ENCODE data around the gene VAMP4.

DNA sequence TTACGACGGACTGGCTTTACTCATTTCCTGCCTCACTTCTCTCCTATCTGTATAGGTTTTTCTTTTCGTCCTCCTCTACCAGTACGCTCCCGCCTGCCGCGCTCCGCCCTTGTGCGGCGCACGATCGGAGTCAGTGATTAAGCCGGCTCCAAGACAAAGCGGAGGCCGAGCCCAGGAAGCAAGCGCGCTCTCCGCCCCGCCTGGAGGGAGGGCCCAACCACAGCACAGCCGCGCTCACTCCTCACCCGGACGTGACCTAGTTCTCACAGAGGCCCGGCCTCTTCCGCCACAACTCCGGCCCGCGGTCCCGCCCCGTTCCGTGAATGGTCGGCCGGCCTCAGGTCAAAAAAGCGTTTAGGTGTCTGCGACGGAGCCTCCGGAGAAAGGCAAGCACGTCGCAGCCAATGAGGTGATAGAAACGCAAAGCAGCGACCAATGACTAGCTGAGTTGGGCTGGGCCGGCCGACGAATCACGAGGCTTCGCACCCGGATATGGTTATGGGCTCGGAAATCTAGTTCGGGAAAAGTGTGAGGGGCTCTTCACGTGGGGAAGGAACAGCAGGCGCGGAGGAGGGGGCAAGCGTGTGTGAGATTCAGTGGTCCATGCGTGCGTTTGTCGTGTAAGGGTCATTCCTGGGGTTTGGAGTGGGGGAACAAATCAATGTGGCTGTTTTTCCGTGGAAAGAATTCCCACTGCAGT lies 39.5 kb upstream of the VAMP4 start, which contains the start of gene METTL13:
- TF ChIP-seq ZNF10 (tag by site-specific recombination; IDR thresholded peaks at IDR 0.05) = no peak
- no peak; the same call in 1 of the 2 replicates for TF ChIP-seq CTCF (tag by site-specific recombination; IDR thresholded peaks at IDR 0.05)
- 0 out of 2 replicates have a peak, but pooled peaks have one; percentile 61 for TF ChIP-seq INSM2 (tag by site-specific recombination; IDR thresholded peaks at IDR 0.05)
- TF ChIP-seq ZNF792 (tag by site-specific recombination; IDR thresholded peaks at IDR 0.05) = no peak
- no peak for TF ChIP-seq ZBTB7A (tag by site-specific recombination; IDR thresholded peaks at IDR 0.05; ENCODE audit: low read depth)
- 0 out of 2 replicates have a peak, but pooled peaks have one; percentile 25 for TF ChIP-seq ZBTB8A (tag by site-specific recombination; IDR thresholded peaks at IDR 0.05)
- no peak for TF ChIP-seq ZNF266 (tag by site-specific recombination; IDR thresholded peaks at IDR 0.05; ENCODE audit: low read depth)
- no peak for TF ChIP-seq ZNF624 (tag by site-specific recombination; IDR thresholded peaks at IDR 0.05)
- TF ChIP-seq ZNF16 (tag by site-specific recombination; IDR thresholded peaks at IDR 0.05; ENCODE audit: low read depth) = no peak
